HL-60 (cell line): ENCODE measurements around the gene ARMH2.

ENCODE experiments used
- DNase-seq, 2 experiments: peaks; one replicate each; pipeline ENCODE4 v3.0.0-alpha.2; 2010 to 2020; ENCODE audit warnings: low read depth in 1 of 2, low spot score in 1 of 2
- H3K27ac ChIP-seq: fragments of 250-450 bp; sonication (Bioruptor Pico); replicated peaks from 2 replicates; pipeline ENCODE4 v1.5.1; 2020; ENCODE audit warnings: mild to moderate bottlenecking, moderate library complexity
- H3K27me3 ChIP-seq: fragments of 250-450 bp; sonication (Bioruptor Pico); 2 replicates; pipeline ENCODE4 v1.5.1; 2021; ENCODE audit warnings: mild to moderate bottlenecking, moderate library complexity; ENCODE audit not compliant: insufficient read depth, poor library complexity, severe bottlenecking
- H3K4me3 ChIP-seq: replicated peaks from 2 replicates; pipeline ENCODE4 v1.5.1; 2011; ENCODE audit warnings: mild to moderate bottlenecking, control low read depth, low read length; ENCODE audit not compliant: insufficient read depth
- CTCF ChIP-seq: IDR thresholded peaks from one replicate; pipeline ENCODE4 v1.5.1; 2011; ENCODE audit warnings: low read length, control low read depth, inconsistent platforms; ENCODE audit not compliant: insufficient read depth
- GABPA ChIP-seq: IDR thresholded peaks from 2 replicates; pipeline ENCODE4 v1.6.1; 2012; ENCODE audit warnings: low read depth
- POLR2AphosphoS5 ChIP-seq: IDR thresholded peaks from 2 replicates; pipeline ENCODE4 v1.6.1; 2012; ENCODE audit warnings: low read depth
- REST ChIP-seq: IDR thresholded peaks from 2 replicates; pipeline ENCODE4 v1.6.1; 2012; ENCODE audit warnings: low read depth; ENCODE audit not compliant: insufficient replicate concordance
- SPI1 ChIP-seq: IDR thresholded peaks from 2 replicates; pipeline ENCODE4 v1.6.1; 2012; ENCODE audit warnings: low read depth, mild to moderate bottlenecking, borderline replicate concordance

Gene ARMH2

GRCh38 chr6:24780206-24780605, 18.5 kb downstream of the ARMH2 start:
- Histone ChIP-seq H3K27me3 (no peaks in the 10 kb centered on the region), H3K27ac (no peak overlapping the region), H3K4me3 (no peak overlapping the region)
- TF ChIP-seq REST (no peak), POLR2AphosphoS5 (no peak), CTCF (no peak), GABPA (no peak), SPI1 (no peak)
- no peak for DNase-seq

GRCh38 chr6:24779416-24780016, 19.2 kb downstream of the ARMH2 start:
- no peak overlapping the region for H3K27ac ChIP-seq
- no peak for DNase-seq
- TF ChIP-seq GABPA (no peak), SPI1 (no peak), CTCF (no peak), POLR2AphosphoS5 (no peak), REST (no peak)
- H3K27me3 ChIP-seq, result no peaks in the 10 kb centered on the region
- no peak overlapping the region for H3K4me3 ChIP-seq

- Histone ChIP-seq H3K4me3 (no peak overlapping the region), H3K27ac (no peak overlapping the region), H3K27me3 (no peaks in the 10 kb centered on the region)
- TF ChIP-seq REST (no peak), SPI1 (no peak), GABPA (no peak), POLR2AphosphoS5 (no peak), CTCF (no peak)
- no peak for DNase-seq
These were observed 19.8 kb downstream of the ARMH2 start for GRCh38 chr6:24778878-24779277.
